HEK293T (cell line): ENCODE results near the gene C10orf105.

Experiments
- CTCF ChIA-PET: fragments of 350-600 bp; formaldehyde crosslinking; extraction: SDS; loops from one replicate; lab custom pipeline; 2021; ENCODE audit warnings: antibody characterized with exemption, inconsistent platforms; lab: Yijun Ruan, JAX
- POLR2A ChIA-PET: fragments of 350-600 bp; formaldehyde crosslinking; extraction: SDS; loops from one replicate; lab custom pipeline; 2020; ENCODE audit warnings: antibody characterized with exemption, inconsistent platforms; lab: Yijun Ruan, JAX
- DNase-seq: peaks from one replicate; pipeline ENCODE4 v3.0.0; 2012; ENCODE audit warnings: mixed read lengths; ENCODE audit errors: extremely low spot score
- ARNT ChIP-seq: fragments of 450-650 bp; IDR thresholded peaks from 2 replicates; pipeline ENCODE4 v1.6.1; 2017; ENCODE audit warnings: mild to moderate bottlenecking
- BHLHE40 ChIP-seq: fragments of 450-650 bp; IDR thresholded peaks from 2 replicates; pipeline ENCODE4 v1.6.1; 2016; ENCODE audit warnings: mild to moderate bottlenecking, moderate library complexity, borderline replicate concordance
- CTBP1 ChIP-seq: fragments of 450-650 bp; IDR thresholded peaks from 2 replicates; pipeline ENCODE4 v1.6.1; 2016; ENCODE audit warnings: borderline replicate concordance
- ELF4 ChIP-seq: fragments of 450-650 bp; IDR thresholded peaks from 2 replicates; pipeline ENCODE4 v1.6.1; 2017; ENCODE audit warnings: antibody characterized with exemption
- FOXA1 ChIP-seq: fragments of 450-650 bp; IDR thresholded peaks from 2 replicates; pipeline ENCODE4 v1.6.1; 2016; ENCODE audit warnings: mild to moderate bottlenecking
- FOXK2 ChIP-seq: fragments of 450-650 bp; IDR thresholded peaks from 2 replicates; pipeline ENCODE4 v1.6.1; 2016; ENCODE audit warnings: mild to moderate bottlenecking
- FOXM1 ChIP-seq: fragments of 450-650 bp; IDR thresholded peaks from 2 replicates; pipeline ENCODE4 v1.6.1; 2017; ENCODE audit warnings: mild to moderate bottlenecking, borderline replicate concordance
- HDGF ChIP-seq: fragments of 450-650 bp; IDR thresholded peaks from 2 replicates; pipeline ENCODE4 v1.6.1; 2017; ENCODE audit warnings: antibody characterized with exemption, borderline replicate concordance
- L3MBTL2 ChIP-seq: fragments of 450-650 bp; conservative IDR thresholded peaks from 2 replicates; pipeline ENCODE4 v1.6.1; 2016; ENCODE audit warnings: mild to moderate bottlenecking
- LEF1 ChIP-seq: fragments of 450-650 bp; IDR thresholded peaks from 2 replicates; pipeline ENCODE4 v1.6.1; 2017; ENCODE audit warnings: mild to moderate bottlenecking, borderline replicate concordance
- NFRKB ChIP-seq: fragments of 450-650 bp; IDR thresholded peaks from 2 replicates; pipeline ENCODE4 v1.6.1; 2016; ENCODE audit warnings: mild to moderate bottlenecking, moderate library complexity
- SP1 ChIP-seq: fragments of 450-650 bp; IDR thresholded peaks from 2 replicates; pipeline ENCODE4 v1.6.1; 2017
- SUZ12 ChIP-seq: fragments of 450-650 bp; IDR thresholded peaks from 2 replicates; pipeline ENCODE4 v1.6.1; 2016; ENCODE audit warnings: mild to moderate bottlenecking
- TARDBP ChIP-seq: fragments of 450-650 bp; IDR thresholded peaks from 2 replicates; pipeline ENCODE4 v1.6.1; 2016
- ZNF384 ChIP-seq: fragments of 450-650 bp; IDR thresholded peaks from 2 replicates; pipeline ENCODE4 v1.6.1; 2016
- TF ChIP-seq, protein P1 (sequence below): fragments of 450-650 bp; IDR thresholded peaks from 2 replicates; pipeline ENCODE4 v1.6.1; 2016

Gene C10orf105

DNA sequence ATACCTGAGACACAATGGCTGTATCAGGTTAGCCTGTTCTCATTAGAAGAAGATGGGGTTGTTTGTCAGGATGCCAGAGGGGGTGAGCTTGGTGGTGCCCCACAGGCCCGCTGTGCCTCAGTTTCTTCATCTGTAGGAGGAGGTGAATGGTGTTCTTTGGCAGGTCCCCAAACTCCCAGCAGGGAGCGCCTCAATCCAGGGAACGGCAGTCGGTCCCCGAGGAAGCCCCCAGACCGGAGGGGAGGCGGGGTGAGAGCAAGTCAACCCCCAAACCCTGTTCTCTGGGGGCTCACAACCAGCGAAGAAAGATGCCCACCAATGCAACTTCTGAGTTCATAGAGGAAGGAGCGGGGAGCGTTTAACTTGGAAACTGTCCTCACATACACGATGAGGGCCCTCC is 16.0 kb downstream of the C10orf105 start:
- no peak for TF ChIP-seq FOXK2
- TF ChIP-seq, protein P1, sequence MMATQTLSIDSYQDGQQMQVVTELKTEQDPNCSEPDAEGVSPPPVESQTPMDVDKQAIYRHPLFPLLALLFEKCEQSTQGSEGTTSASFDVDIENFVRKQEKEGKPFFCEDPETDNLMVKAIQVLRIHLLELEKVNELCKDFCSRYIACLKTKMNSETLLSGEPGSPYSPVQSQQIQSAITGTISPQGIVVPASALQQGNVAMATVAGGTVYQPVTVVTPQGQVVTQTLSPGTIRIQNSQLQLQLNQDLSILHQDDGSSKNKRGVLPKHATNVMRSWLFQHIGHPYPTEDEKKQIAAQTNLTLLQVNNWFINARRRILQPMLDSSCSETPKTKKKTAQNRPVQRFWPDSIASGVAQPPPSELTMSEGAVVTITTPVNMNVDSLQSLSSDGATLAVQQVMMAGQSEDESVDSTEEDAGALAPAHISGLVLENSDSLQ = no peak
- TF ChIP-seq HDGF = no peak
- no peak for TF ChIP-seq TARDBP
- no peak for TF ChIP-seq CTBP1
- TF ChIP-seq L3MBTL2 = no peak
- no peak for DNase-seq
- ChIA-PET POLR2A (no interaction called here), CTCF (no interaction called here)

DNA sequence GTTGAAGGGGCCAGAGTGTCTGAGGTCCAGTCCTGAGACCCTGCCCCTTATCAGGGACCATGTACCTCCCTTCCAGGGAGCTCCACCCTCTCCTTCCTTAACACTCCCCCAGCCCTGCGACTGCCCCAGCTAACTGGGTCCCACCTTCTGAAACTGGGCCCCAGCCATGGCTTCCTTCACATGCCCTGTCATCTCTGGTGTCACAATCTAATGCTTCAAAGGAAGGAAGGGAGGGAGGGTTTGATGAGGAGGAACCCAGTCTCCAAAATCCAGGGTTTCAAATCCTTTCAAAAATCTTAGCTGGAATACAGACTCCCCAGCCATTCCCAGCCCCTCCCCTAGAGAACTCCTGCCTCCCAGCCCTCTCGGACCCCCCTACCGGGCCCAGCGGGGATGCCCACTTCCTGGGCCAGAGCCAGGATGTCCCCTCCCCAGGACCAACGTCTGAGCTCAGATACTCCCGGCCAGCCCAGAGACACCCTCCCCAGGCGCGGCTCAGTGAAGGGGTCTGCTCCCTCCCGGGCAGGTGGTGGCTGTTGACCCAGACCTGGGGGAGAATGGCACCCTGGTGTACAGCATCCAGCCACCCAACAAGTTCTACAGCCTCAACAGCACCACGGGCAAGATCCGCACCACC is 18.0 kb downstream of the C10orf105 start:
- TF ChIP-seq ARNT = no peak
- TF ChIP-seq CTBP1 = no peak
- no peak for TF ChIP-seq ELF4
- TF ChIP-seq, protein P1 = no peak
- TF ChIP-seq NFRKB = no peak
- no peak for TF ChIP-seq L3MBTL2
- no peak for TF ChIP-seq FOXA1
- TF ChIP-seq BHLHE40 = no peak
- no peak for TF ChIP-seq HDGF
- no peak for TF ChIP-seq SUZ12
- TF ChIP-seq FOXM1 = no peak
- TF ChIP-seq TARDBP = no peak
- TF ChIP-seq ZNF384 = no peak
- no peak for TF ChIP-seq LEF1
- no peak for TF ChIP-seq SP1
- no peak for TF ChIP-seq FOXK2
- DNase-seq = no peak
- CTCF ChIA-PET = no interaction called here
- POLR2A ChIA-PET = no interaction called here

DNA sequence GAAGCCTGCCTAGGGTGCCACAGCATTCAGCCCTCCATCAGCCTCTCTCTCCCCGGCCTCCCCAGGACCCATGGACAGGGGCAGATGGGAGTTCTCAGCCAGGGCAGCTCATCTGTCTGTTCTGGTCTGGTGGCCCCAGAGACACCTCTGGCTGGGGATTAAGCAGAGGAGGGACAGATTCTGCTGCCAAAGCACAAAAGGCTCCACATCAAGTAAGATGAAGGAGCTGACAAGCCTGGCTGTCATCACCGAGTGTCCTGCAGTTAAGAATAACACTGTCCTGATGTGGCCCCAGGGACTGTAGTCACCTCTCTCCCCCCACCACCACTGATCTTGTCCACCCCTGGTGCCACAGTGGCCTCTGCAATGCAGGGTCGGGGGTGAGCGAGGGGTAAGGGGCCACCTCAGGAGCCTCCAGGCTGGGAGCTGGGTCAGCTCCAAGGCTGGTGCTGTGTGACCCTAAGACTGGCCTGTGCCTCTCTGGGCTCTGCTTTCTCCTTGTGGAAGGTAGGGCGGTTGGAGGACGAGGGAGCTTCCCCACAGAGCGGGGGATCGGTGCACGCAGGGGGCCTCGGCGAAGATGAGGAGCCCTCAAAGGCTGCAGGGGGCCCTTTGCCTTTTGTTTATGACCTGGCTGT is 18.7 kb downstream of the C10orf105 start:
- ChIA-PET CTCF (no interaction called here), POLR2A (no interaction called here)
- no peak for DNase-seq
- TF ChIP-seq CTBP1 (no peak), FOXK2 (no peak)

GRCh38 chr10:71698737-71699136 is 20.8 kb downstream of the C10orf105 start:
- POLR2A ChIA-PET = no interaction called here

GRCh38 chr10:71697938-71698709 is 21.5 kb downstream of the C10orf105 start:
- ChIA-PET POLR2A (no interaction called here), CTCF (interaction anchor here (0.9 to 2.8 kb wide), 7 partner anchors 9 to 378 kb away, joined by 3 to 37 read pairs (median 4); partner anchors contain the start of gene SLC29A3)
- DNase-seq = no peak
- TF ChIP-seq FOXM1 (no peak), TARDBP (no peak), ELF4 (no peak), SP1 (no peak), CTBP1 (no peak), NFRKB (no peak), ARNT (no peak), LEF1 (no peak), FOXK2 (no peak), L3MBTL2 (no peak), FOXA1 (no peak)
- TF ChIP-seq, protein P1 = no peak

More at GRCh38 chr10:71698737-71699136, 20.8 kb downstream of the C10orf105 start:
- TF ChIP-seq SP1 (no peak), ARNT (no peak), ZNF384 (no peak), NFRKB (no peak), FOXK2 (no peak), FOXM1 (no peak), FOXA1 (no peak), CTBP1 (no peak), ELF4 (no peak), HDGF (no peak), LEF1 (no peak)
- TF ChIP-seq, protein P1 = no peak
- CTCF ChIA-PET = interaction anchor here (0.6 to 1.8 kb wide), 4 partner anchors 8 to 57 kb away, joined by 3 to 5 read pairs (median 4); no protein-coding TSS in a partner anchor
- DNase-seq = no peak
